ENCODE measurements around the gene ADAM17. TPM values are rescaled to one million over a fixed set of nuclear protein-coding genes. Genes with fewer than 3 reads are reported as not detected.
A peak's percentile ranks its signal among the peaks of the same experiment; 100 is the strongest.

The ADAM17 gene
- total and polyA plus RNA-seq, 7 experiments from 2014 or later: 9.3 to 45.2 (median 24.6) TPM

DNA sequence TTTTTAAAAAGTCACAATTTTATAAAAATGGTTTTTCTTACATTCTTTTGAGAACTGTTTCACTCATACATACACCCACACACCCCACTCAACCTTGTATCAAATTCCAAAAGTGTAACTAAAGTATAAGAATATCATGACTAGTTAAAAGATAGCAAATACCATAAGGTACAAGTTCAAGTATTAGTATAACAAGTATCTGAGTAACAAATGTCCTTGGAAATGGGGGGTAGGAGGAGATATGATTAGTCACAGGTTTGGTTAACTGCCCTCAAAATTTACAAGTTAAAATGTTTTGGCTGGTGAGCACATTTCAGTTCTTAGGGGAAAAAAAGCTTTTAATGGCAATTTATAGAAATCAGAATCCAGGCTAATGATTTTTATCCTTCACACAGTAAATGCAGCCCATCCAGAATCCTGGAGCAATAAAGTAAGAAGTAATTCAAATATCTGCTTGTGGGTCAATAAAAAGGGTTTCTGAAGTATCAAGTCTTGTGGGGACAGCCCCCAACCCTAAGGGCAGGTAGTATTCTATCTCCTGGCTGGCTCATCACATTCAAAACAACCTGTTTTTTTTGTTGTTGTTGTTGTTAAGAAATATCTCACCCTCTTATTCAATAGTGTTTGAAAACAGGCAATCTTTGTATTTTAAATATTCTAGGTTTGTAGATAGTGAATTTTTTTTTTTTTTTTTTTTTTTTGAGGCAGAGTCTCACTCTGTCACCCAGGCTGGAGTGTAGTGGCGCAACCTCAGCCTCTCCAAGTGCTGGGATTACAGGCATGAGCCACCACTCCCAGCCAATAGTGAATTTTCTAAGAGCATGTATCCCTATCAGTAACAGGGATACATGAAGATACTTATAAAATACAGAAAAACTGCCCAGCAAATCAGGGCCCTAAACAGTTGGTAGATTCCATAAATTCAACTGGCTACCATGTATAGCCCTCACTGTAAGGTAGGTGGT, 66.8 kb downstream of the ADAM17 start:
- POLR2A ChIA-PET: interaction anchor here (1.8 kb wide), 1 partner anchor 15 kb away, joined by 6 read pairs; no protein-coding TSS in a partner anchor
- peak overlapping the region in 7 of 9 donors; percentile 9 to 68 (median 52) for H3K27ac Mint-ChIP-seq
- DNase-seq (no peak), ATAC-seq (no peak)
- H3K4me1 Mint-ChIP-seq: peaks cover 0 to 8% (median 1%) of the 10 kb centered on the region in 7 donors
- peaks cover 20 to 96% (median 21%) of the 10 kb centered on the region in 3 experiments for H3K36me3 ChIP-seq (ENCODE audit: control insufficient read depth in 2 of 3, insufficient read depth in 3 of 3, low read length in 3 of 3)
- no peaks in the 10 kb centered on the region for H3K4me1 ChIP-seq (ENCODE audit: control insufficient read depth in 2 of 2, insufficient read depth in 2 of 2, low read length in 2 of 2)
- CTCF ChIA-PET: no interaction called here
- intact Hi-C loops (cut with micrococcal nuclease): no loop called here
- no peaks in the 10 kb centered on the region for H3K9me3 ChIP-seq (ENCODE audit: control insufficient read depth in 2 of 3, low read length in 3 of 3)
- no peak overlapping the region for H3K4me3 Mint-ChIP-seq
- no peak overlapping the region for H3K4me3 ChIP-seq (ENCODE audit: low read length)
- no peaks in the 10 kb centered on the region for H3K27me3 ChIP-seq (ENCODE audit: control insufficient read depth in 2 of 2, insufficient read depth in 2 of 2, low read length in 2 of 2)
- H3K27me3 Mint-ChIP-seq: no peaks in the 10 kb centered on the region
- peaks cover 0 to 61% (median 21%) of the 10 kb centered on the region in 5 donors for H3K36me3 Mint-ChIP-seq
- H3K27ac ChIP-seq (ENCODE audit: low read depth, low read length): no peak overlapping the region
- no peaks in the 10 kb centered on the region for H3K9me3 Mint-ChIP-seq

DNA sequence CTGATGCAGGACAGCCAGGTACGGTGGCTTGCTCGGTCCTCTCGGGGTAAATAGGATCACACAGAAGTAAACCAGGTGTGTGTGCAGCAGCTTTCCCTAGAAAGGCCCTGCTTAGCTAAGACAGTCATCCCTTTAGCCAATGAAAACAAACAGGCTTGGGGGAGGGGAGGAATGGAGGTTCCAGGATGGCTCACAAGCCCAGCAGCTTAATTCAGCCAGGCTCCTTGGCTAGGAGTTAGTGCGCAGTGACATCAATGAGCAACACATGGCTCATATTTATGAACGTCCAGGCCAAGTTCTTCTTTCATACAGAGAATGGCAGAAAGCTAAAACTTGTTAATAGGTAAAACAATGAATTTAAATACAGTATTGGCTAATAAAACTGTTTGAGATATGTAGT, 71.1 kb downstream of the ADAM17 start:
- intact Hi-C loops (cut with micrococcal nuclease): no loop called here
- H3K9me3 ChIP-seq (ENCODE audit: control insufficient read depth in 2 of 3, low read length in 3 of 3): no peaks in the 10 kb centered on the region
- H3K4me3 ChIP-seq (ENCODE audit: low read length): no peak overlapping the region
- H3K27ac ChIP-seq (ENCODE audit: low read depth, low read length): no peak overlapping the region
- Mint-ChIP-seq H3K27me3 (no peaks in the 10 kb centered on the region), H3K36me3 (peaks cover 0 to 54% (median 23%) of the 10 kb centered on the region in 5 donors), H3K4me3 (no peak overlapping the region), H3K27ac (no peak overlapping the region), H3K4me1 (peaks cover 0 to 14% (median 10%) of the 10 kb centered on the region in 7 donors), H3K9me3 (no peaks in the 10 kb centered on the region)
- no peak for ATAC-seq
- POLR2A ChIA-PET: interaction anchor here (1.3 to 1.8 kb wide), 2 partner anchors 9 to 11 kb away, joined by 4 to 5 read pairs; no protein-coding TSS in a partner anchor
- H3K27me3 ChIP-seq (ENCODE audit: control insufficient read depth in 2 of 2, insufficient read depth in 2 of 2, low read length in 2 of 2): no peaks in the 10 kb centered on the region
- H3K4me1 ChIP-seq (ENCODE audit: control insufficient read depth in 2 of 2, insufficient read depth in 2 of 2, low read length in 2 of 2): no peaks in the 10 kb centered on the region
- no peak for DNase-seq
- CTCF ChIA-PET: no interaction called here
- peaks cover 8 to 89% (median 16%) of the 10 kb centered on the region in 3 experiments for H3K36me3 ChIP-seq (ENCODE audit: control insufficient read depth in 2 of 3, insufficient read depth in 3 of 3, low read length in 3 of 3)

DNA sequence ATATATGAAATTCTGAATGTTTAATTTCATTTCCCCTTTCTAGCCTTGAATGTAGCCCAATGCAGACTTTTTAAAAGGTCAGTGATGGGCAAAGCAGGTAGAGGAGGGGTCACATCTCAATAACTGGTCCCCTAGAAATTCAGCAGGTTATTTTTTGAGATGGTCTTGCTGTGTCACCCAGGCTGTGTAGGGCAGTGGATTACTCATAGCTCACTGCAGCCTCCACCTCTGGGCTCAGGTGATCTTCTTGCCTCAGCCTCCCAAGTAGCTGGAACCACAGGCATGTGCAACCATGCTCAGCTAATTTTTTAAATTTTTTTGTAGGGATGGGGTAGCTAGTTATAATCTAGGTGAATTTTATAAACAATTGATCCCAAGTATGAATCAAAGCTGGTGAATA, 72.5 kb downstream of the ADAM17 start:
- H3K27ac Mint-ChIP-seq: no peak overlapping the region
- DNase-seq: no peak
- Histone ChIP-seq H3K27me3 (ENCODE audit: control insufficient read depth in 2 of 2, insufficient read depth in 2 of 2, low read length in 2 of 2) (no peaks in the 10 kb centered on the region), H3K36me3 (ENCODE audit: control insufficient read depth in 2 of 3, insufficient read depth in 3 of 3, low read length in 3 of 3) (peaks cover 8 to 76% (median 12%) of the 10 kb centered on the region in 3 experiments), H3K4me3 (ENCODE audit: low read length) (no peak overlapping the region), H3K27ac (ENCODE audit: low read depth, low read length) (no peak overlapping the region), H3K4me1 (ENCODE audit: control insufficient read depth in 2 of 2, insufficient read depth in 2 of 2, low read length in 2 of 2) (peaks cover 0 to 3% of the 10 kb centered on the region in 2 donors), H3K9me3 (ENCODE audit: control insufficient read depth in 2 of 3, low read length in 3 of 3) (no peaks in the 10 kb centered on the region)
- H3K9me3 Mint-ChIP-seq: no peaks in the 10 kb centered on the region
- intact Hi-C loops (cut with micrococcal nuclease): no loop called here
- peaks cover 9 to 23% (median 17%) of the 10 kb centered on the region in 7 donors for H3K4me1 Mint-ChIP-seq
- no peak overlapping the region for H3K4me3 Mint-ChIP-seq
- POLR2A ChIA-PET: interaction anchor here (1.0 to 1.8 kb wide), 3 partner anchors 8 to 72 kb away, joined by 3 to 5 read pairs (median 3); partner anchors contain the start of gene ADAM17
- peaks cover 4 to 43% (median 22%) of the 10 kb centered on the region in 5 donors for H3K36me3 Mint-ChIP-seq
- ATAC-seq: no peak
- H3K27me3 Mint-ChIP-seq: no peaks in the 10 kb centered on the region
- CTCF ChIA-PET: interaction anchor here (0.9 kb wide), 1 partner anchor 12 kb away, joined by 3 read pairs; no protein-coding TSS in a partner anchor

DNA sequence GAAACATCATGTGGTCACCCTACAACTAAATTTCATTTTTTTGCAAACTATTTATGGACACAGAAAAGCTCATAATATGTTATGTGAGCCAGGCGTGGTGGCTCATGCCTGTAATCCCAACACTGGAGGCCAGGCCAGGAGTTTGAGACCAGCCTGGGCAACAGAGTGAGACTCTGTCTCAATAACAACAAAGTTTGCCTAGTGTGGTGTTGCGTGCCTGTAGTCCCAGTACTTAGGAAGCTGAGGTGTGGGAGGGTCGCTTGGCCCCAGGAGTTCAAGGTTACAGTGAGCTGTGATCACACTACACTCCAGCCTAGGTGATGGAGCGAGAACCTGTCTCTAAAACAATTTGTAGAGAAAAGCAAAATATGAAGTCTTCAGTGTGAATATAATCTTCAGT, 75.5 kb downstream of the ADAM17 start:
- H3K27me3 ChIP-seq (ENCODE audit: control insufficient read depth in 2 of 2, insufficient read depth in 2 of 2, low read length in 2 of 2): no peaks in the 10 kb centered on the region
- H3K9me3 ChIP-seq (ENCODE audit: control insufficient read depth in 2 of 3, low read length in 3 of 3): no peaks in the 10 kb centered on the region
- Mint-ChIP-seq H3K36me3 (peaks cover 4 to 43% (median 10%) of the 10 kb centered on the region in 5 donors), H3K4me3 (no peak overlapping the region), H3K27me3 (no peaks in the 10 kb centered on the region), H3K9me3 (peaks cover 0 to 2% (median 0%) of the 10 kb centered on the region in 11 donors), H3K4me1 (peaks cover 22 to 44% (median 39%) of the 10 kb centered on the region in 7 donors), H3K27ac (peak overlapping the region in 4 of 9 donors; percentile 9 to 68 (median 38))
- peaks cover 7 to 55% (median 8%) of the 10 kb centered on the region in 3 experiments for H3K36me3 ChIP-seq (ENCODE audit: control insufficient read depth in 2 of 3, insufficient read depth in 3 of 3, low read length in 3 of 3)
- CTCF ChIA-PET: no interaction called here
- ATAC-seq: no peak
- no peak for DNase-seq
- no peak overlapping the region for H3K27ac ChIP-seq (ENCODE audit: low read depth, low read length)
- H3K4me3 ChIP-seq (ENCODE audit: low read length): no peak overlapping the region
- POLR2A ChIA-PET: no interaction called here
- intact Hi-C loops (cut with micrococcal nuclease): no loop called here
- peaks cover 0 to 12% of the 10 kb centered on the region in 2 donors for H3K4me1 ChIP-seq (ENCODE audit: control insufficient read depth in 2 of 2, insufficient read depth in 2 of 2, low read length in 2 of 2)

DNA sequence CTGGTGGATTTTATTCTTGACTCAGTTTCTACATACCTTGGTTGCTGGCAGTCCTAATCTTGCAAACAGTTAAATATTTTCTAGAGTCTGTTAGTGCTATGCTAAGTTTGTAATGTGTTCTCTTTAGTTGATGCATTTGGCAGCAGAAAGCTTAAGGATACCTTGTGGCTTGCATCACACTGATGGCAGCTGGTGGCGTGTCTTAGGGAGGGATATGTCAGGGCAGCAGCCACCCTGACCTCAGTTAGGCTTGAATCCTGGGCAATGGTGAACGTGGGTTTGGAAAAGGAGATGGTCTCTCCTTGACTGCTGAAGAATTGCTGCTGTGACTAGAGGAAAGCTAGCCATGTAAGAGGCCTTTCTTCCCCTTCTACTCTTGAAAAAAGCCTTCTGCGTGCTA, 77.1 kb downstream of the ADAM17 start:
- CTCF ChIA-PET: no interaction called here
- Mint-ChIP-seq H3K36me3 (peaks cover 4 to 32% (median 7%) of the 10 kb centered on the region in 5 donors), H3K27me3 (no peaks in the 10 kb centered on the region), H3K4me1 (peaks cover 22 to 49% (median 42%) of the 10 kb centered on the region in 7 donors), H3K4me3 (no peak overlapping the region), H3K27ac (peak overlapping the region in 5 of 9 donors; percentile 29 to 81 (median 49)), H3K9me3 (peaks cover 0 to 2% (median 0%) of the 10 kb centered on the region in 11 donors)
- Histone ChIP-seq H3K9me3 (ENCODE audit: control insufficient read depth in 2 of 3, low read length in 3 of 3) (no peaks in the 10 kb centered on the region), H3K36me3 (ENCODE audit: control insufficient read depth in 2 of 3, insufficient read depth in 3 of 3, low read length in 3 of 3) (peaks cover 4 to 38% (median 8%) of the 10 kb centered on the region in 3 experiments), H3K27me3 (ENCODE audit: control insufficient read depth in 2 of 2, insufficient read depth in 2 of 2, low read length in 2 of 2) (no peaks in the 10 kb centered on the region), H3K4me3 (ENCODE audit: low read length) (no peak overlapping the region), H3K4me1 (ENCODE audit: control insufficient read depth in 2 of 2, insufficient read depth in 2 of 2, low read length in 2 of 2) (peaks cover 4 to 17% of the 10 kb centered on the region in 2 donors), H3K27ac (ENCODE audit: low read depth, low read length) (no peak overlapping the region)
- DNase-seq (no peak), ATAC-seq (no peak)
- intact Hi-C loops (cut with micrococcal nuclease): loop anchor here in 1 of 2 donors (5.0 kb wide), 2 partner anchors 259 to 476 kb away; partner anchors contain the start of gene MBOAT2
- POLR2A ChIA-PET: no interaction called here

DNA sequence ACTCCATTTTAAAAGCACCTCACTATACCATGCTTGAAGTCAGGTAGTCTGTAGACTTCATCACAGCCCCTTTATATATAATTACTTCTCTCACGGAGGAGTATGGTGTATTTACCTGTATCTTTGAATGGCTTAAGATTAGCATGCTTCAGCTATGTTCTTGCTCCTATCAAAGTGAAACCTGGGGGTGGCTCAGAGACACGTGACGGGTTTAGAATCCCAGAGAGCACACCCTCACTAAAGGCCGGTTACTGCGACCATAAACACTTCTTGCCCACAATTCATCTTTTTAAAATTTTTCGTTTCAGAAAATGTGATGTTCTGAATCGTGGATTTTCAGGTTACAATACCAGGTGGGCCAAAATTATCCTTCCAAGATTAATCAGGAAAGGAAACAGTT, 77.7 kb downstream of the ADAM17 start:
- peaks cover 0 to 32% (median 8%) of the 10 kb centered on the region in 3 experiments for H3K36me3 ChIP-seq (ENCODE audit: control insufficient read depth in 2 of 3, insufficient read depth in 3 of 3, low read length in 3 of 3)
- Mint-ChIP-seq H3K36me3 (peaks cover 7 to 35% (median 13%) of the 10 kb centered on the region in 5 donors), H3K9me3 (peaks cover 0 to 2% (median 0%) of the 10 kb centered on the region in 11 donors), H3K4me1 (peaks cover 26 to 55% (median 48%) of the 10 kb centered on the region in 7 donors), H3K27me3 (no peaks in the 10 kb centered on the region), H3K27ac (peak overlapping the region in 6 of 9 donors; percentile 29 to 81 (median 45)), H3K4me3 (peak overlapping the region in 1 of 10 donors; percentile 21)
- H3K9me3 ChIP-seq (ENCODE audit: control insufficient read depth in 2 of 3, low read length in 3 of 3): no peaks in the 10 kb centered on the region
- intact Hi-C loops (cut with micrococcal nuclease): loop anchor here in 1 of 2 donors (5.0 kb wide), 2 partner anchors 259 to 476 kb away; partner anchors contain the start of gene MBOAT2
- H3K4me1 ChIP-seq (ENCODE audit: control insufficient read depth in 2 of 2, insufficient read depth in 2 of 2, low read length in 2 of 2): peaks cover 10 to 21% of the 10 kb centered on the region in 2 donors
- H3K27ac ChIP-seq (ENCODE audit: low read depth, low read length): peak overlapping the region; percentile 1
- ATAC-seq (no peak), DNase-seq (no peak)
- no peak overlapping the region for H3K4me3 ChIP-seq (ENCODE audit: low read length)
- ChIA-PET CTCF (no interaction called here), POLR2A (no interaction called here)
- no peaks in the 10 kb centered on the region for H3K27me3 ChIP-seq (ENCODE audit: control insufficient read depth in 2 of 2, insufficient read depth in 2 of 2, low read length in 2 of 2)
